Nephron progenitor cell (in vitro differentiated cells): ENCODE data around the gene CHD6.

ENCODE experiments used
- DNase-seq: peaks from one replicate; pipeline ENCODE4 v3.0.0; 2021
- H3K27ac Mint-ChIP-seq: 2 replicates; pipeline ENCODE4 v1.8.0; 2021; ENCODE audit warnings: mild to moderate bottlenecking, moderate library complexity, mixed read lengths
- H3K27me3 Mint-ChIP-seq: 2 replicates; pipeline ENCODE4 v1.8.0; 2021; ENCODE audit warnings: mild to moderate bottlenecking, low read depth, mixed read lengths; ENCODE audit not compliant: poor library complexity
- H3K36me3 Mint-ChIP-seq: 2 replicates; pipeline ENCODE4 v1.8.0; 2021; ENCODE audit warnings: low read depth, mixed read lengths
- H3K4me1 Mint-ChIP-seq: 2 replicates; pipeline ENCODE4 v1.8.0; 2021; ENCODE audit warnings: mixed read lengths
- H3K4me3 Mint-ChIP-seq: 2 replicates; pipeline ENCODE4 v1.8.0; 2021; ENCODE audit warnings: mild to moderate bottlenecking, moderate library complexity, mixed read lengths
- H3K9me3 Mint-ChIP-seq: 2 replicates; pipeline ENCODE4 v1.8.0; 2021; ENCODE audit warnings: mild to moderate bottlenecking, moderate library complexity, mixed read lengths
- CTCF ChIP-seq: fragments of 200-600 bp; sonication (generic); IDR thresholded peaks from 2 replicates; pipeline ENCODE4 v1.5.0; 2021; ENCODE audit warnings: antibody characterized with exemption

The CHD6 gene

GRCh38 chr20:41458761-41459160, 159.4 kb downstream of the CHD6 start:
- no peaks in the 10 kb centered on the region for H3K4me1 Mint-ChIP-seq
- no peak overlapping the region for H3K27ac Mint-ChIP-seq
- peaks cover 27% of the 10 kb centered on the region for H3K9me3 Mint-ChIP-seq
- H3K4me3 Mint-ChIP-seq: no peak overlapping the region
- TF ChIP-seq CTCF: no peak
- no peaks in the 10 kb centered on the region for H3K27me3 Mint-ChIP-seq
- peaks cover 92% of the 10 kb centered on the region for H3K36me3 Mint-ChIP-seq
- DNase-seq: no peak

GRCh38 chr20:41457173-41457857, 160.9 kb downstream of the CHD6 start:
- peaks cover 3% of the 10 kb centered on the region for H3K27me3 Mint-ChIP-seq
- H3K9me3 Mint-ChIP-seq: peaks cover 25% of the 10 kb centered on the region
- no peak overlapping the region for H3K4me3 Mint-ChIP-seq
- H3K36me3 Mint-ChIP-seq: peaks cover 92% of the 10 kb centered on the region
- TF ChIP-seq CTCF: no peak
- DNase-seq: no peak
- peaks cover 4% of the 10 kb centered on the region for H3K4me1 Mint-ChIP-seq
- H3K27ac Mint-ChIP-seq: peak overlapping the region; percentile 39

- Mint-ChIP-seq H3K27me3 (peaks cover 3% of the 10 kb centered on the region), H3K27ac (no peak overlapping the region), H3K4me1 (peaks cover 4% of the 10 kb centered on the region), H3K36me3 (peaks cover 92% of the 10 kb centered on the region), H3K4me3 (no peak overlapping the region), H3K9me3 (peaks cover 19% of the 10 kb centered on the region)
- DNase-seq: no peak
- no peak for TF ChIP-seq CTCF
Measured at GRCh38 chr20:41456351-41456750, 161.8 kb downstream of the CHD6 start.

- Mint-ChIP-seq H3K27me3 (peaks cover 6% of the 10 kb centered on the region), H3K27ac (no peak overlapping the region), H3K36me3 (peaks cover 92% of the 10 kb centered on the region), H3K4me1 (peaks cover 22% of the 10 kb centered on the region), H3K4me3 (no peak overlapping the region), H3K9me3 (no peaks in the 10 kb centered on the region)
- DNase-seq: no peak
- no peak for TF ChIP-seq CTCF
Measured at GRCh38 chr20:41454250-41454649, 163.9 kb downstream of the CHD6 start.

GRCh38 chr20:41453010-41453950, 164.9 kb downstream of the CHD6 start:
- Mint-ChIP-seq H3K27ac (peak overlapping the region; percentile 10), H3K4me1 (peaks cover 23% of the 10 kb centered on the region), H3K4me3 (no peak overlapping the region), H3K9me3 (no peaks in the 10 kb centered on the region), H3K27me3 (peaks cover 6% of the 10 kb centered on the region), H3K36me3 (peaks cover 89% of the 10 kb centered on the region)
- no peak for TF ChIP-seq CTCF
- no peak for DNase-seq
